Stimulated activated CD4-positive, alpha-beta T cell treated with anti-CD3 and anti-CD28 coated beads, Interleukin-1b, Interleukin-23, amount 100 ng/mL, for 4 hours (primary cell): Measurements from ENCODE around the gene ARL16.
A peak's percentile ranks its signal among the peaks of the same experiment; 100 is the strongest.

ENCODE experiments used
- DNase-seq, 2 donors: peaks; one replicate each; pipeline ENCODE4 v3.0.0-alpha.2; 2020; ENCODE audit warnings: low read depth in 2 of 2

Gene ARL16

DNA sequence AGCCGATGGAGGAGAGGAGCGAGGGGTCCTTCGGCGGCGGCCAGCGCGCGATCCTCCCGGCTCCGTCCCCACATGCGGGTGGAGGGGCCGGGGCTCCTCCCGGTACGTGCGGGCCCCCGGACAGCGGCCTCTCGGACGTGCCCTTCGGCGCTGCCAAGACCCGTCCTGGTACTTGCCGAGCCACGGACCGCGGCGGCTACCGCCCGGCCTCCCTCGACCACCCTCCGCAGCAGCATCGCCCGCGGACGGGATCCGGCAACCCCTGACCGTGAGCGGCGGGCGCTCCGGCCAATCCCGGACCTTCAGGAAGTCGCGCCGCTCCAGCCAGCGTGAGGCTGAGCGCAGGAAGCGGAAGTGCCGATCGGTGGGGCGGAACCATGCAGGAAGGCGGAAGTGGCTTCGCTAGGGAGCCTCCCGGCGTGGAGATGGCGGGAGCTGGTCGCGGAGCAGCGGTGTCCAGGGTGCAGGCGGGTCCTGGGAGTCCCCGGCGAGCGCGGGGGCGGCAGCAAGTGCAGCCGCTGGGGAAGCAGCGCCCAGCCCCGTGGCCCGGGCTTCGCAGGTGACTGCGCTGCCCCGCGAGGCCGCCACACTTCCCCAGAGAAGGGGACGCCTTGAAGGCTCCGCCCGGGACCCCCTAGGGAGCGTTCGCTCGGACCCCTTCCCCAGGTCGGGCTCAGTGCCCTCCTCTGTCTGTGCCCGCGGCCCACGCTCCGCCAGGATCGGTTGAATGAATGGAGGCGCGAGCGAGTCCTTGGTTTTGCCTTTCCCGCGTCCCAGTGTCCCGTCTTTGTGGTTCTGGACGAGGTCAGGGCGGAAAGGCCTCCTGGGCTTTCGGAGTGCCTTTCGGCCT is 17.0 kb downstream of the ARL16 start, which contains the start of the genes CCDC137 and OXLD1:
TSS of gene CCDC137 (plus strand) at position 396 of the 850 bp plus-strand sequence. CDS start at position 426, 30 bp downstream.
TSS of gene OXLD1 (minus strand) at position 264 of the 850 bp plus-strand sequence. CDS start at position 236, 28 bp downstream.
- DNase-seq = peak; percentile 82 to 89

DNA sequence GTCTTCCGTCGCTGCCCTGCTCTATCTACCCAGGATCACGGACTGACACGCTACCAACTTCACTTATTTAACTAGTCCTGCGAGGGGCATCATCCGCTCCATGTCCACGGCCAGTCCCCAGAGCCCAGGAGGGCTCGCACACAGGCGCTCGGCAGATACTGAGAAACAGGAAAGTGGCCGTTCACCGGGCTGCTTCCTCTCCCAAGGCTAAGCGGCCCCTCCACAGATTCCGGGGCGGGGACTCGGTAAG is 17.6 kb downstream of the ARL16 start:
- no peak for DNase-seq

DNA sequence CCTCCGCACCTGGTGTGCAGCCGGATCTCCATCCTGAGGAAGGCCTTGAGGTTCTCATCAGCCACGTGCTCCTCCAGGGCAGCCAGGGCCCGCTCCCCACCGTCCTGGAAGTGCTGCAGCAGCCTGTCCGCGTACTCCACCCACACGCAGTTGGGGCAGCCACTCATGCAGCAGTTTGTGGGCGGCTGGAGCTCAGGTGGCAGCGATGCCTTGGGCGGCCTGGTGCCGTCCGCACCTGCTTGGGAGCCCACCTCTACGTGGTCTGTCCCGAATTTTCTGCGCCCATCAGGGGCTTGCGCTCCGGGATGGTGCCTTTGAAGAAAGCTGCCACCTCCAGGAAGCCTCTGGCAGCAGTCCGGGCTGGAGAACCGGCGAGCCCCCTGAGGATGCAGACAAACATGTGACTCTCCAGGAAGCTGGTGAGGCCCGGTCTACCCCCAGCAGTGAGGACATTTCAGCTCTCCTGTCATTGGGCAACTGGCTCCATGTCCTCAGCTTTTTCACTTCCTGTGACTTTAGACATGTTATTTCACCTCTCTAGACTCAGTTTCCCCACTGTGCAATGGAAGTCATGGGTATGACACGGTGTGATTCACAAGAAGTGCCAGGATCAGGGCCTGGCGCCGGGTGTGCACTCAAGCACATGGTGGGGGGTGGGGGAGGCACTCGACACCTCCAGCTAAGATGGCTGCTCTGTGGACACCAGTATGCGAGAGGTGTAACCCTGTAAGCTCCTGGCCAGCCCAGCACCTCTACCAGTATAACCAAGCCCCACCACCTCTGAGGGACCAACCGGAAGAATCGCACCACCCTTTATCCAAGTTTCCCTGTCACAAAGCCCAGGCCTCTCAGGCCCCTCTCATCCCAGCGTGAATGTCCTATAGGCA is 18.1 kb downstream of the ARL16 start:
- DNase-seq = peak; percentile 45 to 57

DNA sequence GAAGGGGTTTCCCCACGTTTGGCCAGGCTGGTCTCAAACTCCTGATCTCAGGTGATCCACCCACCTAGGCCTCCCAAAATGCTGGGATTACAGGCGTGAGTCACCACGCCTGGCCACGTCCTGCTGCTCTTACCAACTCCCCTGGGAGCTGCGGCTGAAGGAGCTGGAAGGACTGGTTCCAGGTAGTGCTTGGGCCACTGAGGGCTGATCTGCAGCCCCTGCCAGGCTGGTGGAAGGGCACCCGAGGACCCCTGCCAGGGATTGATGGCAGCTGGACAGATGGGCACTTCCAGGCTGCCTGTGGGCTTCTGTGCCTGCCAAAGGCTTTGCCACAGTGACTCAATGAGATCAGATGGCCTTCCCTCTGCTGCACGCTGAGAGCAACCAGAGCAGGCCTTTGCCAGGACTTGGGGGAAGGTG is 19.5 kb downstream of the ARL16 start:
- no peak for DNase-seq

DNA sequence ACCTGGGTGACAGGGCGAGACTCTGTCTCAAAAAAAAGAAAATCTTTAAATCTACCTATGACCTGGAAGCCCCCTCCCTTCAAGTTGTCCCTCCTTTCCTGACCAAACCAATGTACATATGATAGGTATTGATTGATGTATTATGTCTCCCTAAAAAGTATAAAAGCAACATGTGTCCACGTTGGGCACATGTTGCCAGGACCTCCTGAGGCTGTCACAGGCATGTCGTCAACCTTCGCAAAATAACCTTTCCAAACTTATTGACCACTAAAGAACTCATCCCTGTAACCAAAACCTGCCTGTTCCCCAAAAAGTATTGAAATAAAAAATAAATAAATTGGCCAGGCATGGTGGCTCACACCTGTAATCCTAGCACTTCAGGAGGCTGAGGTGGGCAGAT is 21.6 kb downstream of the ARL16 start:
- DNase-seq = no peak

DNA sequence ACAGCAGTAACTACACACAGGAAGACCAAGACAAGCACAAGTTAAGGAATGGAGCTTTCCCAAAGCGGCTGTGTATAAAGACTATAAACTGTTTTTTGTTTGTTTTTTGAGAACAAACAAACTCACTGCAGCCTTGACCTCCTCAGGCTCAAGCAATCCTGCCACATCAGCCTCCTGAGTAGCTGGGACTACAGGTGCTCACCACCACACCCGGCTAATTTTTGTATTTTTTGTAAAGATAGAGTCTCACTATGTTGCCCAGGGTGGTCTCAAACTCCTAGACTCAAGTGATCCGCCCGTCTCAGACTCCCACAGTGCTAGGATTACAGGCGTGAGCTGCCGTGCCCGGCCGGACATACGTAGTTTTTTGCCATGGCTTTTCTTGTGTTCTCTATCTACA is 23.2 kb downstream of the ARL16 start:
- no peak for DNase-seq

DNA sequence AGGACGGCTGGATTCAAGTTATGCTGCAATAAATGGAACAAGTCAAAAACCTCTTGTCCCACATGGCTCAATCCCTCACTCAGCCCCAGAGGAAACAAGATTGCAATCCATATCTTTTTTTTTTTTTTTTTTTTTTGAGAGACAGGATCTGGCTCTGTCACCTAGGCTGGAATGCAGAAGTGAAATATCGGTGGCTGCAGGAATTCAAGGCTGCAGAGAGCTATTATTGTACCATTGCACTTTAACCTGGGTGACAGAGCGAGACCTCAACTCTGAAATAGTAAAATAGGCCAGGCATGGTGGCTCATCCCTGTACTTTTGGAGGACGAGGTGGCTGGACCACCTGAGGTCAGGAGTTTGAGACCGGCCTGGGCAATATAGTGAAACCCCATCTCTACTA is 24.6 kb downstream of the ARL16 start:
- DNase-seq = no peak

DNA sequence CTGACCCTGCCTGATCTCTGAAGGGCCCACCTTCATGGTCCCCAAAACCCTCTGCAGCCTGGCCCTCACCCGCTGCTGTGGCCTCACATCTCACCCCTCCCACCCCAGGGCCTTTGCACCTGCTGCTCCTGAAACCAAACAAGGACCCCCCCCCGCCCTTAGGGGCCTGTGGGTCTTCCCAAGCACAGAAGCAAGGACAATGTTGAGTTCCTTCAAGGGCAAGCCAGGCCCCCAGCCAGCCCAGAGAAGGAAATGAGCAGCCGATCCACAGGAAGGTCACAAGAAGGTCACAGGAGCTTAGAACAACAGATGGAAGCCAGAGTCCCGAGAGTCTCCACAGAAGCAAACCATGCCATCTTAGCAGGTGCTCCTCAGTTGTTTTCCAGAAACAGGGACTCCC is 26.8 kb downstream of the ARL16 start:
- no peak for DNase-seq

DNA sequence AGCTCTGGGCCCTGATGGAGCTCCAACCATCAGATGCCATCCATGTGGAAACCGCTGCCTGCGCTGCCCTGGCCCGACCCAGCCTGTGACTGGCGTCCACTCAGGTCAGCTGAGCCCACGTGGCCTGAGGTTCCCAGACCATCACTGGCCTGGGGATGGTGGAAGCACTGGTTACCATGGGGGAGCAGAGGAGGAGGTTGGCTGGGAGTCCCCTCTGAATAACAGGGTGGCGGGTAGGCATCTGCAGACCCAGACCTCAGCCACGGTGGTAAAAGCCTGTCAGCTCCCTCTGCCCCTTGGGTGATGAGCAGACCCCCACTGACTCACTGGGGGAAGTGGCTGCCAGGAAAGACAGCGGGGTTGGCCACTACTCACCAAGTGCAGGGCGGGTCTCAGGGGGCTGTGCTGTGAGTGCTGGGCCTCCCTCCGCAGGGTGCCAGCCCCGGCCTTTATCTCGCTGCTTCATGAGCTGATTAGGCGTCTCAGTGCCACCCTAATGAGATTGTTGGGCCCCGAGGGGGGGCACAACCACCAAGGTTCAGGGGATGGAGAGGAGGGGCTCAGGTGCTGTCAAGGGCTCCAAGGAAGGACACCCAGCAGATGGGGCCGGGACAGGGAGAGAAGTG is 27.4 kb downstream of the ARL16 start, which contains the start of gene PDE6G:
TSS of gene PDE6G (minus strand) at position 425 of the 626 bp plus-strand sequence. CDS start 3,237 bp downstream, outside the sequence.
- DNase-seq = no peak

DNA sequence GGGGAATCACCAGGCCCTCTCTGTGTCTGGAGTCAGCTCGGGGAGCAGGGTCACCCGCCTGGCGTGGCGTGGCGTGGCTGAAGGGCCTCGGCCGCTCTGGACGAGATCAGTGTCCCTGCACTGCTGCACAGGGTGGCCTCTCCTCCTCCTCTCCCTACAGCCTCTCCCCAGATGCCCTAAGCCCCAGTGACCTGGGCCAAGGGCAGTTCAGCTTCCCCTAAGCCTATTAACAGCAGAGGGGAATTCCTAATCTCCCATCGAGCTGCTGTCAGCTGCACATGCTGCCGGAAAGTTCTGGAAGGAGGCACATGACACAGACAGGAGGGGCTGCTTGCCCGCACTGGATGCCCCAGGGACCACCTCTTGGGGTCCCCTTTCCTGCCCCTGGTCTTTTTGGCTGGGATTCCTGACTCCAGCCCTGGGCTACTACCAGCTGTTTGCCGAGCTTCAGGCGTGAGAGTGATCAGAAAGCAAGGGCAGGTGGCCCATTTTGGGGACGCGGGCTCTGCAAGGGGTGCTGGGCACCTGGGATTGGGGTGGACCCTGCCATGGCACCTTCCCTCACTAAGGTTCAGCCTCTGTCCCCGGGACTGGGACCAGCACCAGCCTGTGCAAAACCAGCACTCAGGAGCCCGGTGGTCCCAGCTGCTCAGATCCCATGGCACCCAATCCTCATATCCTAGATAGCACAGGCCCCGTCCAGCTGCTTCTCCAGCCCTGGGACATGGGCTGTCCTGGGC is 28.0 kb downstream of the ARL16 start:
- no peak for DNase-seq

DNA sequence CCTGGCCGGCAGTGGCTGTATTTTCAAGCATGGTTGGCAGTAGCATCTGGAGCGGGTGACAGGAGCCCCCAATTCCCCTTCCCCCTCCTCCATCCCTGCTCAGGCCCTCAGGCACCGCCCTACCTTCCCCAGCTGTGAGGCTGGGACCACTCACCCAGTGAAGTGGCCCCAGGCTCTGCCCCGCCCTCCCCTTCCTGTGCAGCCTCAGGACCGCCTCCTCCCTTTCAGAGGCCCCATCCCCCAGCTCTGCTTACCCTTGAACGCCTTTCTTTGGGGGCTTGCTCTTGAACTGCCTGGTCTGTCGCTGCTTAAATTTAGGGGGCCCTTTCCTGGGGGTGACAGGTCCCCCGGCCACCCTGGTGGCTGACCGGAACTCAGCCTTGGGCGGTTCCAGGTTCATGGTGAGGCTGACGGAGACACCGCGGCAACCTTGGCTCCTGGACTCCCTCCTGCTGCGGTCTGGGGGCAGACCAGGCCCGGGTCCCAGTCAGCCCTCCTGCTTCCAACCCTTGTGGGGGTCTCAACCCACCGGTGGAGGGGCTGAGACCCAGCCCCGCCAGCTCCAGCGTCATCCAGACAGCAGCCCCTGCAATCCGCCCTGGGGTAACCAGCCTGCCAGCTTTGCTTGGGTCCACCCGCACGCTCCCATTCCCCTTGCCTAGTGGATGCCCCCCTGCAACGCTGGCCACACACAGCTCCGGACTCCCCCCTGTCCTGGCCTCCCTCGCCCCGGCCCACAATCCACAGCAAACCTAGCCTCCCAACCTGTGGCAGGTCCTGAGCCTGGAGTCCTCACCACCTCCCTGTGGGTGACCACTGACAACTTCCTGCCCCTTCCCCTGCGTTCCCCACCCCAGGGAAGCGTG is 30.5 kb downstream of the ARL16 start:
- no peak for DNase-seq

DNA sequence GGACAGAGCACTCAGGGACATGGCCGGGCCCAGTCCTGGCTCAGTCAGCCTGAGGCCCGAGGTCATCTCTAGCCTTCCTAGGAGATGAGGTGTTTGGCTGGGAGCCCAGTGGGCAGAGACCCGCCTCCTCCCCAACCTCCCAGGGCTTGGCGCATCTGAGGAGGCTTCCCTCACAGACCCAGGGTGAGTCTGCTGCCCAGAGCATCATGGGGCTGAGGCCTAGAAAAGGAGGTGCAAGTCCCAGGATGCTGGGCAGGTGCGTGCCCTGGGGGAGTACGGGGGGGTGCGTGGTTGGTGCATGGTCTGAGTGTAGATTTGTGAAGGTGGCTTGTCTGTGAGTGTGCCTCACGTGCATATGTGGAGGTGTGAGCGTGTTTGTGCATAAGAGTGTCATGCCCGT is 31.9 kb downstream of the ARL16 start:
- no peak for DNase-seq

DNA sequence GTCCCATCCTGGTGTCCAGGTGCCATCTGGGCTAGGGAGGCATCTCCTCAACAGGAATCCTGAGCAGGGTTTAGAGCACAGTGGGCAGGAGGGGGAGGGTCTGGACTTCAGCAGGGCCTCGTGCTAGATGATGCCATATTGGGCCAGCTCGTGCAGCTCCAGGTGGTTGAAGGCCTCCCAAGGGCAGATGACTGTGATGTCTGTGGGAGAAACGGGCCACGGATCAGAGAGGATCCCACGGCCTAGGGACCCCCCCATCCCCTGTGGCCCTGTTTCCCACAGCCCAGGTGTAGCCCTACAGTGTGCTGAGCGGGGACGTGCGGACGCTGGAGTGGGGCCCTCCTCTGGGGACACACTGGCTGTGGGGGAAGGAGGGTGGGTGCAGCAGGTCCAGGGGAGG is 32.6 kb downstream of the ARL16 start:
- no peak for DNase-seq

DNA sequence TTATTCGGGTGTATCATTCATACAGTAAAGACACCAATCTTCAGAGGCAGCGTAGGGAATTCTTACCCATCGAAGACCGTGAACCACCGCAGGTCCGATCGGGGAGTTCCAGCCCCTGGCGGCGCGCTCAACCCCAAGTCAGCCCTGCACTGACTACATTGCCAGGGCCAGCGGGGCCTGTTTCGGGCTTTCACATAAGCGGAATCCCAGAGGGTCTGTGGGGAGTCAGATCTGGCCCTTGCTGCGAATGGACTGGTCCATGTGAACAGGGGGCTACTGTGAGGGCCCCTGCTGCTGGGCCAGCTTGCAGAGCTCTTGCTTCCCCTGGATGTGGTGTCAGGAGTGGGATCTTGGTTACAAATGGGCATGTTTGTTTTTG is 34.9 kb downstream of the ARL16 start:
- DNase-seq = no peak

DNA sequence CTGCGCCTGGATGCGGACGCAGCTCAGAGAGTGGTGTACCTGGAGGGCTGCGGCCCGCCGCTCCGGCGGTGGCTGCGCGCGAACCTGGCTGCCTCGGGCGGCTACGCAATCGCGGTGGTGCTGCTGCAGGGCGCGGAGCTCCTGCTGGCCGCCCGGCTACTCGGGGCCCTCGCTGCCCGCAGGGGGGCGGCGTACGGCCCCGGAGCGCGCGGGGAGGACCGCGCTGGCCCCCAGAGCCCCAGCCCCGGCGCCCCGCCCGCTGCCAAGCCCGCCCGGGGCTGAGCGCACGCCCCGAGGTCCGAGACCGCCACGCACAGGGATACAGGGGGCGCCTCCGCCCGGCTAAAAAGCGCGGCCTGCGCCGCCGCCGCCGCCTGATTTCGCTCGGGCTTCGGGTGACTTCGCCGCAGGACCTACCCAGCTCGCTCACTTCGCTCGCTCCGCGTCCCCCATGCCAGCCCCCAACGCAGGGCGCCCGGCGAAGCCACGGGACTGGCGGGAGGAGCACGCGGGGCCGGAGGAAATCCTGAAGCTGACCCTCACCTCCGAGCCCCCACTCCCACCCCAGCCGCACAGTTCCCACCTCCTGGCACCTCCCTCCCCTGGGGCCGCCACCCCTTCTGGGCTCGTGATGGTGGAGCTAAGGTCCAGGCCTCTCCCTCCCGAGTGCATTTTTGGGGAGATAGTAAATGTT is 35.4 kb downstream of the ARL16 start:
- DNase-seq = no peak

DNA sequence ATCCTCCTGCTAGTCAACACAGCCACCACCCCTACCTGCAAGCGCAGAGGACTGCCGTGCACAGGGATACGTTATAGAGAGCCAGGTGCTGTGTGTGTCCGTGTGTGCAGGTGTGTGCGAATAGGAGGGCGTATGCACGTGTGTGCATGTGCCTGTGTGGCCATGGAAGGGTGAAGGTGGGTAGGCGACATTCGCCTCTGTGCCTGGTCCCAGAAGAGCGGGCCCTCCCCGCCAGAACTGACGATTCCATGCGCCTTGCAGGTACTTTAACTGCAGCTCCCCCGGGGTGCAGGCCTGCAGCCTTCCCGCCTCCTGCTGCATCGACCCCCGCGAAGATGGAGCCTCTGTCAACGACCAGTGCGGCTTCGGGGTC is 36.0 kb downstream of the ARL16 start:
- DNase-seq = no peak

DNA sequence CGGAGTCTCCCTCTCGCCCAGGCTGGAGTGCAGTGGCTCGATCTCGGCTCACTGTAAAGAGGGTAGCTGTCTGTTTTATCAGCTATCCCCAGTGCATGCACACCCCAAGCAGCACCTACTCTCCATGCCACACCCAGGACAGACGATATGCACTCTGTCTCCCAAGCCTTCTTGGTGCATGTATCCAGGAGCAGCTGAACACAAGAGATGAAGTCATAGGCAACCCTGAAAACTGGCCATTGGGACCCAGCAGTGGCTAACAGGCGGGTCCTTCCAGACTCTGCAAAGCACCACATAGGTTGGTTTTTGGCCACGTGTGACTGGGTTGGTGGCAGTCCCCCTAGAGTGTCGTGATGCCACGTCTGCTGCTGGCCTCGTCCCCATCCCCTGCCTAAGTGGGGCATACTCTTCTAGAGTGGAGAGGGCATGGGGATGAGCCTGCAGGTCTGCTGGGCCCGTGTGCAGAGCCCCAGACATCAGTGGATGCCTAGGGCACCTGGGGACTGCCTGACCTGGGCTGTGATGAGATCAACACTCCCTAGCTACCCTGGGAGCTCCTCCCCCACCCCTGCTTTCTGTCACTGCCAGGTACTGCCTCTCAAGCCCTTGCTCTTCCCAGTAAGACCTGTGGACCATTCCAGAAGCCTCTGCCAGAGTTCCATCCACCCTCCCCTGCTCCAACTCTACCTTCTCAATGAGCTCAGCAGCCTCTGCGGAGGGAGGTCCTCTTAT is 36.6 kb downstream of the ARL16 start:
- DNase-seq = no peak

DNA sequence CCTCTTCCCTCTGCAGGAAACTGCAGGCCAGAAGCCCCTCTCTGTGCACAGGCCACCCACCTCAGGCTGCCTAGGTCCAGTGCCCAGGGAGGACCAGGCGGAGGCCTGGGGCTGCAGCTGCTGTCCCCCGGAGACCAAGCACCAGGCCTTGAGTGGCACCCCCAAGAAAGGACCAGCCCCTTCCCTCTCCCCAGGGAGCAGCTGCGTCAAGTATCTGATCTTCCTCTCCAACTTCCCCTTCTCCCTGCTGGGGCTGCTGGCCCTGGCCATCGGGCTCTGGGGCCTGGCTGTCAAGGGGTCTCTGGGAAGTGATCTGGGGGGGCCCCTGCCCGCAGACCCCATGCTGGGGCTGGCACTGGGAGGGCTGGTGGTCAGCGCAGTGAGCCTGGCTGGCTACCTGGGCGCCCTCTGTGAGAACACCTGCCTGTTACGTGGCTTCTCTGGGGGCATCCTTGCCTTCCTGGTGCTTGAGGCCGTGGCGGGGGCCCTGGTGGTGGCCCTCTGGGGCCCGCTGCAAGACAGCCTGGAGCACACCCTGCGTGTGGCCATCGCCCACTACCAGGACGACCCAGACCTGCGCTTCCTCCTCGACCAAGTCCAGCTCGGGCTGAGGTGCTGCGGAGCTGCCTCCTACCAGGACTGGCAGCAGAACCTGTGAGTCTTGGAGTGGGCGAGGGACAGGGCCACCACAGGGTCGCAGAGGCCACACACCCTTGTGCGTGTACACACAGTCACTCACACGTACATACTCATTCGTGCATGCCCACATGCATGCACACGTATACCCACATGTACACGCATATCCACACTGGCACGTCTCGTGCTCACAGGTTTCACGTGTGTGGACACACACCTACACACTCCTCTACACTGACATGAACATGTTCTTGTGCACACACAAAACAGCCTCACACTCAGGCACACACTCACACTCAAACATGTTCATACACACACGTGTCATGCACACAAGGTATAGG is 38.3 kb downstream of the ARL16 start:
- DNase-seq = no peak
